ENCODE measurements around the gene DDX51. TPM values are rescaled to one million over a fixed set of nuclear protein-coding genes. Genes with fewer than 3 reads are reported as not detected.

DDX51 gene
- 10 to 100 TPM in 2 of 4 donors, 1 to 10 TPM in 2; 6.8 to 18.6 (median 9.5) TPM for total RNA-seq

DNA sequence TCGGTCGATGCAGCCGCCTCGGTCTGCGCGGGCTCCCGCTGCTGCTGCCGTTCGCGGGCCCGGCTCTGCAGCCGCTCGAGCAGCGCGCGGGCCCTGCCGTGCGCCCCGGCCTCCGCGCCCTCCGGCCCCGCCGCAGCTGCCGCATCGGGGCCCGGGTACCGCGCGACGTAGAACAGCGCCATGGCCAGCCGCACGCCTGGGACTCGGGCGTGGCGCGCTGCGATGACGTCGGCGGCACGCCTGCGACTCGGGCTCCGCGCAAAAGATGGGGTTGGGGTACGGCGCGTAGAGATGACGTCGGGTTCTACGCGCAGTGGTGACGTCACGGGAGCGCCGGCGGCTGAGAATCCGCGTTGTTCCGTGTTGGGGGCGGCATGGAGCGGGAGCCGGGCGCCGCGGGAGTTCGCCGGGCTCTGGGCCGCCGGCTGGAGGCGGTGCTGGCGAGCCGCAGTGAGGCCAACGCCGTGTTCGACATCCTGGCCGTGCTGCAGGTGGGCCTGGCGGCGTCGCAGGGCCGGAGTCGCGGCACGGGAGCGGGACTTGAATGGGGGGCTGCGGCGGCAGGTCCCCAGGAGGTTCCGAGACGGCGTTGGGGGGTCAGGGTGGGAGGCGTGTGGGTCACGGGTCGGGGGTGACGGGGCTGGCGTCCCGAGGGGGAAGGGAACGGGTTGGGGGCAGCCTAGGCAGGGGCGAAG is at the start of gene DDX51, which contains the start of gene NOC4L:
Gene DDX51, minus strand, starts transcription at position 205 of the 695 bp plus-strand sequence. Its CDS starts 23 bp downstream, at position 182.
Gene NOC4L, plus strand, starts transcription at position 343 of the 695 bp plus-strand sequence. Its CDS starts 32 bp downstream, at position 375.
- TF ChIP-seq CTCF (IDR thresholded peaks at IDR 0.05; ENCODE audit: low read depth), result no peak

- TF ChIP-seq CTCF (IDR thresholded peaks at IDR 0.05; ENCODE audit: low read depth), result no peak
Observed at GRCh38 chr12:132191715-132192553, 47.8 kb upstream of the DDX51 start.

DNA sequence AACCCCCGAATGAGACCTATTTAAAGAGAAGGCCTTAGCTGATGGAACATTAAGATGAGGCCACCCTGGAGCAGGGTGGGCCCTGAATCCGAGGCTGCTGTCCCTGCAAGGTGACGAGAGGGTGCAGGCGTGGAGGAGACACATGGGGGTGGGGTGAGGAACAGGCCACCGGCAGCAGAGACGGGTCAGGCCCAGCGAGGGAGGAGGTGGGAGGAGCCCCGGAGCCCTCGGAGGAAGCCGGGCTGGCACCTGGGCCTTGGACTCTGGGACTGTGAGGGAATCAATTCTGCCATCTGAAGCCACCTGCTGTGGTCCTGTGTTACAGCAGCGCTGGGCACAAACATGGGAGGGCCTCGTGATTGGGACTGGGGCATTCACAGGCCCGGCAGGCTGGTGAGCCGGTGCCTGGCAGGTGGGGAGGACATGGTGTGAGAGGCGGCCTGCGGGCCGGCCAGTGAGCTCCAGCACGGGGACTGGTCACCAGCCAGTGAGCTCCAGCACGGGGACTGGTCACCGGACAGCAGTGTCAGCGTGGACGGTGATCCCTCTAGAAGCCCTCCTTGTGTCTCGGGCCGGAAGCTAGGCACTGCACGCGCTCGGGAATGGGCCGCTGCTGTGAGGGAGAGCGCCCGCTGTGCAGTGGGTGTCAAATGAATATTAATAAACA is 46.8 kb upstream of the DDX51 start:
- no peak for TF ChIP-seq CTCF (IDR thresholded peaks at IDR 0.05; ENCODE audit: low read depth)

DNA sequence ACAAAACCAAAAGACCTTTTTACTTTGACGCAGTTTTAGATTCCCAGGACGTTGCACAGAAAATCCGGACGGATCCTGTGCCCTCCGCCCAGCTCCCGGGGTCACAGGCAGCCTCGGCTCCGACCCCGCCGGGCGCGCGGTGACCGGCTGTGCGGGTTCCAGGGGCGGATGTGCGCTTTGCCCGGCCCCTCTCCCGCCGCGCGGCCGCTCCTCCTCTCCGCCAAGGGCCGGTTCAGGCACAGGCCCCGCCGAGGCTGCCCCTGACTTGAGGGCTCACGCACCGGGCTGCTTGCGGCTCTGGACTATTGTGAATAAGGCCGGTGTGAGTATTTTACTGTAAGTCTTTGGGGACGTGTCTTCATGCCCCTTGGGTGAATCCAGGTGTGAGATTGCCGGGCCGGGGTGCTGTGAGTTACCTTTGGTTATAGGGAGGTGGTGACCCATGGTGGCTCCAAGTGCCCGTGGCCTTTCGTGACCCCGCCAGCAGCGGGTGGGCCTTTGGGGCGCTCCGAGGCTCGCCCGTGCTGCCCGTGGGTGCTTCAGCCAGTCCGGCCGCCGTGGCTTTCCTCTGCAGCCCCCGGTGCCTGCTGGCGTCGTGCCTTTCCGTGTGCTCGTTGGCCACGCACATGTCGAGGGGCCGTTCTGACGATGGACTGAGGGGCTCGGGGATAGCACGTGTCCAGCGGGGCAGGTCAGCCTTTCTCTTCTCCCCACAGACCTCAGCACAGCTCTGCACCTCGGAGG is 46.1 kb upstream of the DDX51 start:
- no peak for TF ChIP-seq CTCF (IDR thresholded peaks at IDR 0.05; ENCODE audit: low read depth)

DNA sequence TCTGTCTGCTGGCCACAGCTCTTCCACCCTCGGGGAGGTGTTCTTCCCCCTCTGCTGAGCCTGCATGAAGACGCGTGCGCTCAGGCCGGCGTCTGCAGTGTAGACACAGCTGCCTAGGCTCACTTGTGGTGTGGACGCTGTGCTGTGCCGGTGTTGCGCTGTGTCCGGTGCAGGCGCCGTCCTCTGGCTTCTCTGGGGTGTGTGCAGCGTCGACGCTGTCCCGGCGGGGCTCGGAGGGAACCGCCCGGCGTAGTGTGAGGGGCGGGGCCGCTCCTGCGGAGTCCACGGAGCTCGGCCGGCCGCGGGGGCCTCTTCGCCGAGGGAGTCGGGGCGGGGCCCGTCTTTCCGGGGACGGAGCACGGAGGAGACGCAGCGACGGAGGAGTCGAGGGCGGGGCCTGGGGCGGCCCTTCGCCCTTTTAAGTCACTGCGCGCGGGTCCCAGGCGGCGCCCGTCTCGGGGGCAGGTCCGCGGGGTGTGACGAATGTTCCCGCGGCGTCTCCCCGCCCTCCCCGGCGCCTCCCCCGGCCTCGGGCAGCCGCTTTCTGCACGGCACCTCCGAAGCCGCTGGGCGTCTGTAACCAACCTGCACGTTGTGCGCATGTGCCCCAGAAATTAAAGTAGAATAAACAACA is 45.4 kb upstream of the DDX51 start:
- TF ChIP-seq CTCF (IDR thresholded peaks at IDR 0.05; ENCODE audit: low read depth), result no peak

- no peak for TF ChIP-seq CTCF (IDR thresholded peaks at IDR 0.05; ENCODE audit: low read depth)
Observed at GRCh38 chr12:132188916-132189325, 44.8 kb upstream of the DDX51 start.
